Osteoblast (primary cell): Measurements from ENCODE around the gene HNRNPA3. TPM values are rescaled to one million over a fixed set of nuclear protein-coding genes. Genes with fewer than 3 reads are reported as not detected.

ENCODE experiments used
- DNase-seq: peaks from one replicate; pipeline ENCODE4 v3.0.0; 2011; ENCODE audit warnings: low spot score, mixed read lengths; ENCODE audit not compliant: insufficient read length; ENCODE audit errors: missing footprints
- H2AFZ ChIP-seq: 2 replicates; pipeline ENCODE4 v1.6.0; 2011; ENCODE audit warnings: mild to moderate bottlenecking, low read length
- H3K27ac ChIP-seq: 2 replicates; pipeline ENCODE4 v1.5.1; 2011; ENCODE audit warnings: mild to moderate bottlenecking, low read depth, low read length, moderate library complexity
- H3K27me3 ChIP-seq: 2 replicates; pipeline ENCODE4 v1.6.0; 2012; ENCODE audit warnings: mild to moderate bottlenecking, control low read depth, inconsistent platforms, low read length, moderate library complexity; ENCODE audit not compliant: insufficient read depth
- H3K36me3 ChIP-seq: 2 replicates; pipeline ENCODE4 v1.5.1; 2011; ENCODE audit warnings: mild to moderate bottlenecking, low read length, control low read depth, moderate library complexity; ENCODE audit not compliant: insufficient read depth
- H3K4me1 ChIP-seq: 2 replicates; pipeline ENCODE4 v1.5.1; 2011; ENCODE audit warnings: mild to moderate bottlenecking, low read length, control low read depth, moderate library complexity; ENCODE audit not compliant: insufficient read depth
- H3K4me2 ChIP-seq: 2 replicates; pipeline ENCODE4 v1.6.0; 2011; ENCODE audit warnings: mild to moderate bottlenecking, low read length; ENCODE audit not compliant: insufficient read depth
- H3K4me3 ChIP-seq: fragments of 200-600 bp; sonication (generic); 3 replicates; pipeline ENCODE4 v1.5.1; 2012; ENCODE audit warnings: mild to moderate bottlenecking, low read length, inconsistent platforms; ENCODE audit not compliant: insufficient read depth
- H3K79me2 ChIP-seq: 2 replicates; pipeline ENCODE4 v1.6.0; 2012; ENCODE audit warnings: mild to moderate bottlenecking, low read length, control low read depth, inconsistent platforms; ENCODE audit not compliant: insufficient read depth
- H3K9me3 ChIP-seq: 2 replicates; pipeline ENCODE4 v1.5.1; 2011; ENCODE audit warnings: low read depth, low read length, control low read depth
- H4K20me1 ChIP-seq: 2 replicates; pipeline ENCODE4 v1.6.0; 2012; ENCODE audit warnings: mild to moderate bottlenecking, low read length, control low read depth; ENCODE audit not compliant: insufficient read depth
- total RNA-seq: library from RNA; depleted of rRNA; stranded (reverse); fragments of >200 nt; gene quantifications from 2 replicates; pipeline ENCODE4 v1.2.3, GENCODE V29; 2012
- TF ChIP-seq, protein P1 (sequence below): IDR thresholded peaks from 2 replicates; pipeline ENCODE4 v1.5.1; 2011; ENCODE audit warnings: mild to moderate bottlenecking, low read depth, low read length, moderate library complexity; ENCODE audit errors: extremely low read depth

The HNRNPA3 gene
- total RNA-seq, 1 donor: 21.4 TPM

GRCh38 chr2:177241711-177242120 lies 29.1 kb downstream of the HNRNPA3 start:
- H3K79me2 ChIP-seq: peaks cover 97% of the 10 kb centered on the region
- peaks cover 54% of the 10 kb centered on the region for H4K20me1 ChIP-seq
- peak overlapping the region; percentile 76 for H3K4me2 ChIP-seq
- peak overlapping the region; percentile 52 for H3K4me3 ChIP-seq
- H3K36me3 ChIP-seq: peaks cover 3% of the 10 kb centered on the region
- TF ChIP-seq, protein P1, sequence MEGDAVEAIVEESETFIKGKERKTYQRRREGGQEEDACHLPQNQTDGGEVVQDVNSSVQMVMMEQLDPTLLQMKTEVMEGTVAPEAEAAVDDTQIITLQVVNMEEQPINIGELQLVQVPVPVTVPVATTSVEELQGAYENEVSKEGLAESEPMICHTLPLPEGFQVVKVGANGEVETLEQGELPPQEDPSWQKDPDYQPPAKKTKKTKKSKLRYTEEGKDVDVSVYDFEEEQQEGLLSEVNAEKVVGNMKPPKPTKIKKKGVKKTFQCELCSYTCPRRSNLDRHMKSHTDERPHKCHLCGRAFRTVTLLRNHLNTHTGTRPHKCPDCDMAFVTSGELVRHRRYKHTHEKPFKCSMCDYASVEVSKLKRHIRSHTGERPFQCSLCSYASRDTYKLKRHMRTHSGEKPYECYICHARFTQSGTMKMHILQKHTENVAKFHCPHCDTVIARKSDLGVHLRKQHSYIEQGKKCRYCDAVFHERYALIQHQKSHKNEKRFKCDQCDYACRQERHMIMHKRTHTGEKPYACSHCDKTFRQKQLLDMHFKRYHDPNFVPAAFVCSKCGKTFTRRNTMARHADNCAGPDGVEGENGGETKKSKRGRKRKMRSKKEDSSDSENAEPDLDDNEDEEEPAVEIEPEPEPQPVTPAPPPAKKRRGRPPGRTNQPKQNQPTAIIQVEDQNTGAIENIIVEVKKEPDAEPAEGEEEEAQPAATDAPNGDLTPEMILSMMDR: no peak
- peak overlapping the region; percentile 97 for H3K27ac ChIP-seq
- DNase-seq: no peak
- no peaks in the 10 kb centered on the region for H3K27me3 ChIP-seq
- peaks cover 64% of the 10 kb centered on the region for H3K4me1 ChIP-seq
- no peaks in the 10 kb centered on the region for H3K9me3 ChIP-seq
- no peak overlapping the region for H2AFZ ChIP-seq

- Histone ChIP-seq H3K4me3 (peak overlapping the region; percentile 52), H3K4me2 (peak overlapping the region; percentile 76), H3K27me3 (no peaks in the 10 kb centered on the region), H3K27ac (peak overlapping the region; percentile 97), H4K20me1 (peaks cover 55% of the 10 kb centered on the region), H3K4me1 (peaks cover 66% of the 10 kb centered on the region), H2AFZ (no peak overlapping the region), H3K9me3 (no peaks in the 10 kb centered on the region), H3K36me3 (peaks cover 3% of the 10 kb centered on the region), H3K79me2 (peaks cover 97% of the 10 kb centered on the region)
- DNase-seq: peak; percentile 91
- TF ChIP-seq, protein P1: no peak
These were observed 29.8 kb downstream of the HNRNPA3 start for GRCh38 chr2:177242121-177242987.

DNA sequence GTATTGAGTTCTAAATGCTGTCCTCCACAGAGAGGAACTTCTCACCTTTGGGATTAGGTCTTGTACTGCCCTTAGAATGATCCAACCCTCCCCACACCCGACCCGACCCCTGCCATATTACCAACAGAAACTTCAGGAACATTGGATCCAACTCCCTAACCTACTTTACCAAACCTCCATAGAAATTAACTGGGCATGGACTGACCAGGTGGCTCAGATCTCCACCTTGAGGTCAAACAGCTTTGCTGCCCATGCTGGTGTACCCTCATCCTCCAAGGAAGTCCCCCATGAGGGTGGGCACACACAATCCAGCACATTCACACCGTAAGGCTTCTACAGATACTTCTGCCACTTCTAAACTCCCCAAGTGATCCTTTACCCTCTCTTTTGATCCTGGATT lies 30.5 kb downstream of the HNRNPA3 start:
- H3K9me3 ChIP-seq: no peaks in the 10 kb centered on the region
- peaks cover 97% of the 10 kb centered on the region for H3K79me2 ChIP-seq
- peaks cover 66% of the 10 kb centered on the region for H3K4me1 ChIP-seq
- DNase-seq: no peak
- H2AFZ ChIP-seq: no peak overlapping the region
- H3K4me3 ChIP-seq: peak overlapping the region; percentile 52
- H3K36me3 ChIP-seq: peaks cover 3% of the 10 kb centered on the region
- H3K4me2 ChIP-seq: peak overlapping the region; percentile 76
- peaks cover 56% of the 10 kb centered on the region for H4K20me1 ChIP-seq
- peak overlapping the region; percentile 97 for H3K27ac ChIP-seq
- H3K27me3 ChIP-seq: no peaks in the 10 kb centered on the region
- TF ChIP-seq, protein P1: no peak

GRCh38 chr2:177243476-177243875 lies 30.9 kb downstream of the HNRNPA3 start:
- H3K9me3 ChIP-seq: no peaks in the 10 kb centered on the region
- H3K27ac ChIP-seq: peak overlapping the region; percentile 97
- H3K79me2 ChIP-seq: peaks cover 97% of the 10 kb centered on the region
- no peak overlapping the region for H3K4me3 ChIP-seq
- TF ChIP-seq, protein P1: no peak
- no peaks in the 10 kb centered on the region for H3K27me3 ChIP-seq
- peak overlapping the region; percentile 76 for H3K4me2 ChIP-seq
- peaks cover 66% of the 10 kb centered on the region for H3K4me1 ChIP-seq
- H3K36me3 ChIP-seq: peaks cover 3% of the 10 kb centered on the region
- peaks cover 54% of the 10 kb centered on the region for H4K20me1 ChIP-seq
- no peak for DNase-seq
- H2AFZ ChIP-seq: no peak overlapping the region
